GM12875 (cell line): Measurements from ENCODE around the gene WDR62.
A peak's percentile ranks its signal among the peaks of the same experiment; 100 is the strongest.

Experiments
- H3K4me3 ChIP-seq: one replicate; pipeline ENCODE4 v1.5.1; 2011; ENCODE audit warnings: low read depth, low read length, control low read depth
- CTCF ChIP-seq: IDR thresholded peaks from 2 replicates; pipeline ENCODE4 v1.5.1; 2011; ENCODE audit warnings: low read depth, mild to moderate bottlenecking, control low read depth, inconsistent platforms, low read length, moderate library complexity, borderline replicate concordance; ENCODE audit not compliant: insufficient read depth

The WDR62 gene

GRCh38 chr19:36054733-36055686 is at the start of gene WDR62:
Gene WDR62 (plus strand): TSS chr19:36054897. CDS start chr19:36054972, 75 bp downstream.
- H3K4me3 ChIP-seq = peak within 1 kb of the TSS; percentile 86
- no peak for TF ChIP-seq CTCF

GRCh38 chr19:36006955-36007354 is 47.7 kb upstream of the WDR62 start:
- TF ChIP-seq CTCF = no peak
- H3K4me3 ChIP-seq = no peak overlapping the region

GRCh38 chr19:36008336-36008978 is 46.2 kb upstream of the WDR62 start, which contains the start of gene SYNE4:
Gene SYNE4 (minus strand): TSS chr19:36008813. CDS start chr19:36008681, 132 bp downstream.
- H3K4me3 ChIP-seq = peak within 1 kb of the TSS; percentile 35
- TF ChIP-seq CTCF = no peak

- TF ChIP-seq CTCF = no peak
- peak overlapping the region; percentile 35 for H3K4me3 ChIP-seq
These were observed 45.5 kb upstream of the WDR62 start for GRCh38 chr19:36009220-36009619.

GRCh38 chr19:36009633-36010379 is 44.9 kb upstream of the WDR62 start:
- H3K4me3 ChIP-seq = no peak overlapping the region
- TF ChIP-seq CTCF = no peak

GRCh38 chr19:36010402-36010801 is 44.3 kb upstream of the WDR62 start:
- H3K4me3 ChIP-seq = no peak overlapping the region
- no peak for TF ChIP-seq CTCF
